Neural progenitor cell (in vitro differentiated cells): ENCODE data around the gene NF1. TPM values are rescaled to one million over a fixed set of nuclear protein-coding genes. Genes with fewer than 3 reads are reported as not detected.

ENCODE experiments used
- DNase-seq: peaks from one replicate; pipeline ENCODE4 v3.0.0-alpha.2; 2016; ENCODE audit warnings: low spot score
- H2AFZ ChIP-seq: fragments of 200-600 bp; sonication (generic); replicated peaks from 2 replicates; pipeline ENCODE4 v1.6.1; 2016; ENCODE audit warnings: antibody characterized with exemption
- H3F3A ChIP-seq: fragments of 200-600 bp; sonication (generic); 2 replicates; pipeline ENCODE4 v1.6.1; 2016; ENCODE audit warnings: antibody characterized with exemption, low read depth
- H3K27ac ChIP-seq: fragments of 200-600 bp; sonication (generic); 2 replicates; pipeline ENCODE4 v1.5.1; 2016; ENCODE audit warnings: mild to moderate bottlenecking
- H3K27me3 ChIP-seq: fragments of 200-600 bp; sonication (generic); 2 replicates; pipeline ENCODE4 v1.6.1; 2016; ENCODE audit warnings: mild to moderate bottlenecking, moderate library complexity
- H3K36me3 ChIP-seq: fragments of 200-600 bp; sonication (generic); 2 replicates; pipeline ENCODE4 v1.5.1; 2016
- H3K4me1 ChIP-seq: fragments of 200-600 bp; sonication (generic); 2 replicates; pipeline ENCODE4 v1.6.1; 2016; ENCODE audit warnings: mixed run types
- H3K4me2 ChIP-seq: fragments of 200-600 bp; sonication (generic); 2 replicates; pipeline ENCODE4 v1.6.1; 2016
- H3K4me3 ChIP-seq: fragments of 200-600 bp; sonication (generic); 2 replicates; pipeline ENCODE4 v1.5.1; 2016
- H3K79me2 ChIP-seq: fragments of 200-600 bp; sonication (generic); 2 replicates; pipeline ENCODE4 v1.6.1; 2016; ENCODE audit warnings: low read depth
- H3K9ac ChIP-seq: fragments of 200-600 bp; sonication (generic); 2 replicates; pipeline ENCODE4 v1.6.1; 2016
- H3K9me3 ChIP-seq: fragments of 200-600 bp; sonication (generic); 2 replicates; pipeline ENCODE4 v1.5.1; 2016; ENCODE audit warnings: low read depth
- H4K20me1 ChIP-seq: fragments of 200-600 bp; sonication (generic); 2 replicates; pipeline ENCODE4 v1.6.1; 2016; ENCODE audit warnings: low read depth
- H3K27ac Mint-ChIP-seq: 3 replicates; pipeline ENCODE4 v1.8.0; 2021; ENCODE audit warnings: mixed read lengths
- H3K27me3 Mint-ChIP-seq: 2 replicates; pipeline ENCODE4 v1.8.0; 2022; ENCODE audit warnings: low read depth, mild to moderate bottlenecking, inconsistent platforms, moderate library complexity, mixed read lengths; ENCODE audit not compliant: insufficient read depth
- H3K36me3 Mint-ChIP-seq: 3 replicates; pipeline ENCODE4 v1.8.0; 2021; ENCODE audit warnings: mixed read lengths
- H3K4me1 Mint-ChIP-seq: 3 replicates; pipeline ENCODE4 v1.8.0; 2021; ENCODE audit warnings: mixed read lengths
- H3K4me3 Mint-ChIP-seq: 3 replicates; pipeline ENCODE4 v1.8.0; 2021; ENCODE audit warnings: mild to moderate bottlenecking, moderate library complexity, mixed read lengths
- H3K9me3 Mint-ChIP-seq: 3 replicates; pipeline ENCODE4 v1.8.0; 2020; ENCODE audit warnings: mixed read lengths
- CTCF ChIP-seq: fragments of 200-600 bp; sonication (generic); IDR thresholded peaks from 2 replicates; pipeline ENCODE4 v1.5.1; 2017; ENCODE audit warnings: antibody characterized with exemption, mild to moderate bottlenecking
- EZH2 ChIP-seq: fragments of 200-600 bp; sonication (generic); IDR thresholded peaks from 2 replicates; pipeline ENCODE4 v1.6.1; 2017; ENCODE audit warnings: antibody characterized with exemption, mild to moderate bottlenecking, moderate library complexity
- EZH2phosphoT487 ChIP-seq: fragments of 200-600 bp; sonication (generic); IDR thresholded peaks from 2 replicates; pipeline ENCODE4 v1.6.1; 2017; ENCODE audit warnings: antibody characterized with exemption
- total RNA-seq: library from RNA; depleted of rRNA; stranded (reverse); fragments of >200 nt; gene quantifications from 2 replicates; pipeline ENCODE4 v1.2.3, GENCODE V29; 2015; ENCODE audit warnings: low replicate concordance

NF1 gene
- total RNA-seq, 1 donor from 2014 or later = 54.8 TPM

- H3K27me3 ChIP-seq = no peaks in the 10 kb centered on the region
- no peak overlapping the region for H3K27ac ChIP-seq
- DNase-seq = no peak
- no peaks in the 10 kb centered on the region for H3F3A ChIP-seq
- H3K4me3 Mint-ChIP-seq = no peak overlapping the region
- H3K27ac Mint-ChIP-seq = no peak overlapping the region
- H3K9ac ChIP-seq = no peak overlapping the region
- peaks cover 3% of the 10 kb centered on the region for H3K4me1 Mint-ChIP-seq
- H3K4me2 ChIP-seq = no peak overlapping the region
- no peaks in the 10 kb centered on the region for H3K9me3 ChIP-seq
- H2AFZ ChIP-seq = no peak overlapping the region
- peaks cover 5% of the 10 kb centered on the region for H3K36me3 Mint-ChIP-seq
- H3K27me3 Mint-ChIP-seq = no peaks in the 10 kb centered on the region
- no peaks in the 10 kb centered on the region for H4K20me1 ChIP-seq
- no peaks in the 10 kb centered on the region for H3K9me3 Mint-ChIP-seq
- TF ChIP-seq EZH2 (no peak), EZH2phosphoT487 (no peak), CTCF (no peak)
- no peak overlapping the region for H3K4me3 ChIP-seq
- H3K4me1 ChIP-seq = peaks cover 17% of the 10 kb centered on the region
- no peaks in the 10 kb centered on the region for H3K79me2 ChIP-seq
- no peaks in the 10 kb centered on the region for H3K36me3 ChIP-seq
Measured at GRCh38 chr17:31294820-31295488, 200.2 kb downstream of the NF1 start.

GRCh38 chr17:31295489-31295871 lies 200.7 kb downstream of the NF1 start:
- no peaks in the 10 kb centered on the region for H3K79me2 ChIP-seq

GRCh38 chr17:31296142-31296541 lies 201.4 kb downstream of the NF1 start:
- no peak overlapping the region for H3K4me3 Mint-ChIP-seq
- no peak overlapping the region for H3K27ac Mint-ChIP-seq
- no peaks in the 10 kb centered on the region for H3F3A ChIP-seq

More at GRCh38 chr17:31295489-31295871, 200.7 kb downstream of the NF1 start:
- H3K4me1 Mint-ChIP-seq = peaks cover 3% of the 10 kb centered on the region
- H3K4me1 ChIP-seq = peaks cover 17% of the 10 kb centered on the region
- no peak overlapping the region for H3K4me3 ChIP-seq
- H3K27me3 Mint-ChIP-seq = no peaks in the 10 kb centered on the region
- H3K4me2 ChIP-seq = no peak overlapping the region
- H3F3A ChIP-seq = no peaks in the 10 kb centered on the region
- no peak overlapping the region for H2AFZ ChIP-seq
- no peaks in the 10 kb centered on the region for H3K9me3 ChIP-seq
- no peaks in the 10 kb centered on the region for H4K20me1 ChIP-seq
- no peak overlapping the region for H3K27ac ChIP-seq
- H3K9ac ChIP-seq = no peak overlapping the region
- H3K36me3 Mint-ChIP-seq = peaks cover 5% of the 10 kb centered on the region
- H3K36me3 ChIP-seq = no peaks in the 10 kb centered on the region
- no peak overlapping the region for H3K27ac Mint-ChIP-seq
- no peak for DNase-seq
- no peak overlapping the region for H3K4me3 Mint-ChIP-seq
- TF ChIP-seq CTCF = no peak
- no peak for TF ChIP-seq EZH2phosphoT487
- no peak for TF ChIP-seq EZH2
- no peaks in the 10 kb centered on the region for H3K9me3 Mint-ChIP-seq
- no peaks in the 10 kb centered on the region for H3K27me3 ChIP-seq

More at GRCh38 chr17:31296142-31296541, 201.4 kb downstream of the NF1 start:
- no peaks in the 10 kb centered on the region for H3K9me3 Mint-ChIP-seq
- Histone ChIP-seq H2AFZ (no peak overlapping the region), H3K4me1 (peaks cover 17% of the 10 kb centered on the region), H3K9me3 (no peaks in the 10 kb centered on the region), H3K79me2 (no peaks in the 10 kb centered on the region), H4K20me1 (no peaks in the 10 kb centered on the region), H3K9ac (no peak overlapping the region), H3K4me2 (peak overlapping the region; percentile 8), H3K4me3 (no peak overlapping the region), H3K36me3 (no peaks in the 10 kb centered on the region), H3K27ac (no peak overlapping the region), H3K27me3 (no peaks in the 10 kb centered on the region)
- H3K4me1 Mint-ChIP-seq = peaks cover 3% of the 10 kb centered on the region
- DNase-seq = no peak
- H3K27me3 Mint-ChIP-seq = no peaks in the 10 kb centered on the region
- no peak for TF ChIP-seq EZH2
- no peak for TF ChIP-seq CTCF
- TF ChIP-seq EZH2phosphoT487 = no peak
- peaks cover 5% of the 10 kb centered on the region for H3K36me3 Mint-ChIP-seq
